Hematopoietic multipotent progenitor cell treated with erythropoietin and hydrocortisone succinate and interleukin-3 and kit ligand, for 4 days (in vitro differentiated cells): ENCODE data around the gene SNCB.

Experiments
- DNase-seq: peaks from one replicate; pipeline ENCODE4 v3.0.0-alpha.2; 2015

The SNCB gene

GRCh38 chr5:176643491-176644219 is 13.3 kb upstream of the SNCB start:
- no peak for DNase-seq

GRCh38 chr5:176642675-176643490 is 12.5 kb upstream of the SNCB start:
- no peak for DNase-seq

- DNase-seq = no peak
Measured at GRCh38 chr5:176640616-176641015, 10.3 kb upstream of the SNCB start.

GRCh38 chr5:176639981-176640380 is 9.6 kb upstream of the SNCB start:
- no peak for DNase-seq

GRCh38 chr5:176639208-176639607 is 8.9 kb upstream of the SNCB start:
- no peak for DNase-seq

- no peak for DNase-seq
Measured at GRCh38 chr5:176638437-176638836, 8.1 kb upstream of the SNCB start.

GRCh38 chr5:176637556-176637955 is 7.2 kb upstream of the SNCB start:
- no peak for DNase-seq

GRCh38 chr5:176636426-176636825 is 6.1 kb upstream of the SNCB start:
- no peak for DNase-seq

- DNase-seq = no peak
Measured at GRCh38 chr5:176633598-176633997, 3.3 kb upstream of the SNCB start.

GRCh38 chr5:176632745-176633144 is 2.4 kb upstream of the SNCB start:
- DNase-seq = no peak

GRCh38 chr5:176631383-176632200 is 1.3 kb upstream of the SNCB start:
- DNase-seq = no peak

- DNase-seq = no peak
Measured at GRCh38 chr5:176630681-176631222, 418 bp upstream of the SNCB start.

GRCh38 chr5:176629317-176629852 is 949 bp downstream of the SNCB start:
- no peak for DNase-seq

GRCh38 chr5:176628406-176629228 is 1.7 kb downstream of the SNCB start:
- DNase-seq = no peak

- no peak for DNase-seq
Measured at GRCh38 chr5:176627582-176627981, 2.8 kb downstream of the SNCB start.

GRCh38 chr5:176626876-176627236 is 3.5 kb downstream of the SNCB start:
- no peak for DNase-seq

GRCh38 chr5:176625966-176626875 is 4.1 kb downstream of the SNCB start:
- DNase-seq = no peak

GRCh38 chr5:176625512-176625911 is 4.8 kb downstream of the SNCB start:
- no peak for DNase-seq

- no peak for DNase-seq
Measured at GRCh38 chr5:176624938-176625337, 5.4 kb downstream of the SNCB start.

- DNase-seq = no peak
Measured at GRCh38 chr5:176624142-176624541, 6.2 kb downstream of the SNCB start.

- peak; percentile 54 for DNase-seq
Measured at GRCh38 chr5:176621661-176622079, 8.7 kb downstream of the SNCB start.
